ENCODE data around the gene SOAT1.

- TF ChIP-seq CTCF (conservative IDR thresholded peaks at IDR 0.05; ENCODE audit: low read length) (no peak), EZH2phosphoT487 (IDR thresholded peaks at IDR 0.05; ENCODE audit: borderline replicate concordance) (no peak)
Observed at GRCh38 chr1:179253286-179253972, 40.2 kb upstream of the SOAT1 start.

All from Loucy (cell line).